ENCODE data around the gene STH.
"Not testable (repeated sequence)": the region's sequence is repeated elsewhere in the genome, so short reads cannot be mapped to it uniquely, and the experiment has no call there.

Gene STH

GRCh38 chr17:45987706-45988105 is 11.3 kb upstream of the STH start:
- DNase-seq, result no peak

- DNase-seq, result no peak
Measured at GRCh38 chr17:45989759-45990158, 9.3 kb upstream of the STH start.

- DNase-seq, result no peak
Measured at GRCh38 chr17:45990886-45991285, 8.2 kb upstream of the STH start.

GRCh38 chr17:45991341-45991740 is 7.7 kb upstream of the STH start:
- DNase-seq, result no peak

GRCh38 chr17:45992175-45992574 is 6.9 kb upstream of the STH start:
- no peak for DNase-seq

- DNase-seq, result no peak
Measured at GRCh38 chr17:45992904-45993303, 6.1 kb upstream of the STH start.

- DNase-seq, result no peak
Measured at GRCh38 chr17:45993962-45994627, 5.0 kb upstream of the STH start.

- no peak for DNase-seq
Measured at GRCh38 chr17:45994987-45995386, 4.1 kb upstream of the STH start.

GRCh38 chr17:45995627-45996270 is 3.3 kb upstream of the STH start:
- DNase-seq, result no peak

- DNase-seq, result no peak
Measured at GRCh38 chr17:45996282-45996937, 2.6 kb upstream of the STH start.

GRCh38 chr17:45997166-45997565 is 1.9 kb upstream of the STH start:
- no peak for DNase-seq

GRCh38 chr17:45997624-45998023 is 1.4 kb upstream of the STH start:
- DNase-seq, result peak; percentile 31

- no peak for DNase-seq
Measured at GRCh38 chr17:45999900-46000290, 845 bp downstream of the STH start.

GRCh38 chr17:46000292-46000691 is 1.2 kb downstream of the STH start:
- no peak for DNase-seq

GRCh38 chr17:46000757-46001156 is 1.7 kb downstream of the STH start:
- no peak for DNase-seq

- no peak for DNase-seq
Measured at GRCh38 chr17:46001390-46002310, 2.6 kb downstream of the STH start.

- peak; percentile 58 for DNase-seq
Measured at GRCh38 chr17:46002311-46002972, 3.4 kb downstream of the STH start.

GRCh38 chr17:46002973-46003316 is 3.9 kb downstream of the STH start:
- DNase-seq, result no peak

- no peak for DNase-seq
Measured at GRCh38 chr17:46003907-46004748, 5.1 kb downstream of the STH start.

- DNase-seq, result not testable (repeated sequence)
Measured at GRCh38 chr17:46006082-46006481, 7.0 kb downstream of the STH start.

- no peak for DNase-seq
Measured at GRCh38 chr17:46007461-46007965, 8.5 kb downstream of the STH start.

- DNase-seq, result no peak
Measured at GRCh38 chr17:46008591-46008990, 9.5 kb downstream of the STH start.
